A673 (cell line): ENCODE results near the gene CAMSAP3.

Source experiments
- CTCF ChIP-seq: fragments of 300-800, 200-600 bp; sonication (generic); conservative IDR thresholded peaks from 2 replicates; pipeline ENCODE4 v1.5.1; 2017; ENCODE audit warnings: low read depth, mild to moderate bottlenecking, antibody characterized with exemption, low read length, moderate library complexity, mixed read lengths
- EZH2 ChIP-seq: fragments of 200-600 bp; sonication (generic); IDR thresholded peaks from 2 replicates; pipeline ENCODE4 v1.6.1; 2017; ENCODE audit warnings: borderline replicate concordance, low read depth, mild to moderate bottlenecking, mixed read lengths, antibody characterized with exemption, low read length; ENCODE audit not compliant: poor library complexity, severe bottlenecking

GRCh38 chr19:7579182-7579581, 16.5 kb upstream of the CAMSAP3 start:
- TF ChIP-seq CTCF, result no peak
- no peak for TF ChIP-seq EZH2
